Activated CD8-positive, alpha-beta T cell treated with anti-CD3 and anti-CD28 coated beads for 36 hours (primary cell): ENCODE data around the gene NFE2L2. TPM values are rescaled to one million over a fixed set of nuclear protein-coding genes. Genes with fewer than 3 reads are reported as not detected.

Source experiments
- ATAC-seq: fragments of 200-7000 bp; cut with Tn5 transposase; one replicate; pipeline ENCODE4 v1.10.0; 2021; ENCODE audit warnings: mild to moderate bottlenecking, moderate library complexity
- CTCF ChIA-PET: fragments of 350-600 bp; sonication (Branson Sonifier 250); formaldehyde crosslinking; loops from one replicate; lab custom pipeline; 2021; ENCODE audit warnings: antibody characterized with exemption; lab: Charles Lee
- POLR2A ChIA-PET: fragments of 350-600 bp; sonication (Branson Sonifier 250); formaldehyde crosslinking; loops from one replicate; lab custom pipeline; 2021; ENCODE audit warnings: antibody characterized with exemption; lab: Charles Lee
- DNase-seq: peaks from one replicate; pipeline ENCODE4 v3.0.0-alpha.2; 2020
- H3K27ac Mint-ChIP-seq: one replicate; pipeline ENCODE4 v1.8.0; 2021; ENCODE audit warnings: mild to moderate bottlenecking, mixed read lengths
- H3K27me3 Mint-ChIP-seq: one replicate; pipeline ENCODE4 v1.8.0; 2021; ENCODE audit warnings: mixed read lengths
- H3K36me3 Mint-ChIP-seq: one replicate; pipeline ENCODE4 v1.8.0; 2021; ENCODE audit warnings: low read depth, mixed read lengths
- H3K4me1 Mint-ChIP-seq: one replicate; pipeline ENCODE4 v1.8.0; 2021; ENCODE audit warnings: low read depth, mixed read lengths
- H3K4me3 Mint-ChIP-seq: one replicate; pipeline ENCODE4 v1.8.0; 2021; ENCODE audit warnings: mild to moderate bottlenecking, moderate library complexity, mixed read lengths
- H3K9me3 Mint-ChIP-seq: one replicate; pipeline ENCODE4 v1.8.0; 2021; ENCODE audit warnings: mixed read lengths
- intact Hi-C: fragments of 100-400 bp; cut with micrococcal nuclease; formaldehyde crosslinking; loops from one replicate; pipeline ENCODE4 v1.10.0; 2022
- total RNA-seq, 2 experiments: library from RNA; stranded (reverse); gene quantifications; one replicate each; pipeline ENCODE4 v1.2.3, GENCODE V29; 2021
- TF ChIP-seq, protein P1 (sequence below): fragments of 200-600 bp; IDR thresholded peaks from one replicate; pipeline ENCODE4 v1.8.0; 2022; ENCODE audit warnings: antibody characterized with exemption, mild to moderate bottlenecking

The NFE2L2 gene
- total RNA-seq, 2 experiments from 2014 or later, result 57.3 to 57.6 TPM

DNA sequence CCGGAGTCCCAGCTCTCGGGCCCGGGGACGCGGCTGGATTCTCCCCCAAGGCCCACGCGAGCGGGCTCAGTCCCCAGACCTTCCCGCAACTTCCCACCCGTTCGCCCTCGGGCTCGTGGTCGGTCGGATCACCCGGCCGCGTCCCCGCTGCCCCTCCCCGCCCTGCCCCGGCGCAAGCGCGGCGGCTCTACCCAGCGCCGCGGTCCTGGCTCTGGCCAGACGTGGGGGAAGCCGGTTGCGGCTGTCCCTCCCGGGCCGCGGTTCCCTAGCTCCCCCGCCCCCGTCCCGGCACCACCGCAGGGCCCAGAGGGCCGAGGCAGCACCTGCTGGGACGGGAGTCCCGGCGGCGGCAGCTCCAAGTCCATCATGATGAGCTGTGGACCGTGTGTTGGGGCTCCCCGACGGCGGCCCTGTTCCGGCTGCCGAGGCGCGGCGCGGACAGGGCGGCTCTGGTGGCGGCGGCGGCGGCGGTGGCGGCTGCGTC is 276 bp downstream of the NFE2L2 start:
- TF ChIP-seq, protein P1, sequence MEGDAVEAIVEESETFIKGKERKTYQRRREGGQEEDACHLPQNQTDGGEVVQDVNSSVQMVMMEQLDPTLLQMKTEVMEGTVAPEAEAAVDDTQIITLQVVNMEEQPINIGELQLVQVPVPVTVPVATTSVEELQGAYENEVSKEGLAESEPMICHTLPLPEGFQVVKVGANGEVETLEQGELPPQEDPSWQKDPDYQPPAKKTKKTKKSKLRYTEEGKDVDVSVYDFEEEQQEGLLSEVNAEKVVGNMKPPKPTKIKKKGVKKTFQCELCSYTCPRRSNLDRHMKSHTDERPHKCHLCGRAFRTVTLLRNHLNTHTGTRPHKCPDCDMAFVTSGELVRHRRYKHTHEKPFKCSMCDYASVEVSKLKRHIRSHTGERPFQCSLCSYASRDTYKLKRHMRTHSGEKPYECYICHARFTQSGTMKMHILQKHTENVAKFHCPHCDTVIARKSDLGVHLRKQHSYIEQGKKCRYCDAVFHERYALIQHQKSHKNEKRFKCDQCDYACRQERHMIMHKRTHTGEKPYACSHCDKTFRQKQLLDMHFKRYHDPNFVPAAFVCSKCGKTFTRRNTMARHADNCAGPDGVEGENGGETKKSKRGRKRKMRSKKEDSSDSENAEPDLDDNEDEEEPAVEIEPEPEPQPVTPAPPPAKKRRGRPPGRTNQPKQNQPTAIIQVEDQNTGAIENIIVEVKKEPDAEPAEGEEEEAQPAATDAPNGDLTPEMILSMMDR, result no peak
- ATAC-seq (no peak), DNase-seq (no peak)
- H3K4me1 Mint-ChIP-seq, result peaks cover 50% of the 10 kb centered on the region
- peak overlapping the region; percentile 90 for H3K4me3 Mint-ChIP-seq
- peak overlapping the region; percentile 99 for H3K27ac Mint-ChIP-seq
- ChIA-PET CTCF (interaction anchor here (0.8 to 7.1 kb wide), 20 partner anchors 9 to 103 kb away, joined by 3 to 67 read pairs (median 12); partner anchors contain the start of gene HNRNPA3), POLR2A (interaction anchor here (0.9 to 6.8 kb wide), 33 partner anchors 9 to 399 kb away, joined by 3 to 103 read pairs (median 9); partner anchors contain the start of genes AGPS and HNRNPA3)
- H3K9me3 Mint-ChIP-seq, result no peaks in the 10 kb centered on the region
- intact Hi-C loops, result loop anchor here (2.0 to 5.0 kb wide), 3 partner anchors 37 to 68 kb away; partner anchors contain the start of gene HNRNPA3
- H3K36me3 Mint-ChIP-seq, result peaks cover 30% of the 10 kb centered on the region
- H3K27me3 Mint-ChIP-seq, result no peaks in the 10 kb centered on the region

DNA sequence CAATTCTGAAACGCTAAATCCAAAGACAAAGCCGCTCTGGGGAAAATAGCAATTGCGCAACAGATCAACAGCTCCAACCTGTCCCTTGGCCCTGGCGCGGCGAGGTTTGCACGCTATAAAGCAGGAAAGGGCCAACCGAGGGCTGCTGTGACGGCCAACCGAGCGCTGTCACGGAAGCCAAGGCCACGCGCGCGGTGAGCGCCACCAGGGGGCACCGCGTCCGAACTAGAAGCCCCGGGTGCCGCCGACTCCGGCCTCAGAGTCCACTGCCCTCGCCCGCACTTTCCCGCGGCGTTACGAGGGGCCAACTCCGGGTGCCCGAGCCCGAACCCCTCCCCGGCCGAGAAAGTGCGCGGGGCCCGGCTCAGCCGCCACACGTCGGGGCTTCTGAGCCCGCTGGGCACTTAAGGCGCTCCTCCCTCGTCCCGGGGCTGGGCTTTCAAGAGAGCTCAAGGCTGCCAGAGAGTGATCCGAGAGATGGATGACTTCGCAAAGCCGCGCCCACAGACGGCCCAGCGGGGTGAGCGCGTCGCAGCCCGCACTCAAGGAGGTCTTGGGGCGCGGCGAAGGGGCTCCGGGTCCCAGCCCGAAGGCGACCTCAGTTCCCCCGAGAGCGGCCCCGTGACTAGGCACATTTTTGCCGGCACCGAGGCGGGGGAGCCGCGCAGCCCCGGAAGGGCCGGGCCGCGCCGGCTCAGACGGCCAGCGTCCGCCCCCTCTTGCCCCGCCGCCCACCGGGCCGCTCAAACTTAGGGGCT is 897 bp downstream of the NFE2L2 start:
- intact Hi-C loops, result loop anchor here (2.0 to 5.0 kb wide), 4 partner anchors 33 to 69 kb away; partner anchors contain the start of gene HNRNPA3
- Mint-ChIP-seq H3K4me1 (peaks cover 54% of the 10 kb centered on the region), H3K27ac (peak overlapping the region; percentile 96)

DNA sequence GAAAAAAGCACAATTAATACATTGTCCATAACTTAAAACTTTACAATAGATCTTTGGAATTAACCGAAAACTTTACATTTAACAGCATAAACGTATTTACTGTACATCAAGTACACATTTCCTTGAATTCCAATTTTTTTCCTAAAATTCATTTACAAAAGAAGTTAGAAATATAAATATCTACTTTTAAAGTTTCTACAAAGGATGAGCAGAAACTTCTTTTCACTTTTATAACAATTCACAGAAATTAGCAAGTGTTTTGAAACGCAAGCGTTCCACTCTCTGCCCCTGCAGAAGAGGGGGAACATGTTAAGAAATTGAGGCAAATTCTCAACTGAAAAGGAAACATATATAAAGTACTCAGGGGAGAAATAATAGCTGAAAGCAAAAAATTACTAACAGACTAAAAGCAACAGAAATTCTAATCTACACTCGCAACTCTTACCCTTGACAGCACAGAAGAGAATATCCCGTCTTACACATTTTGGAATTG is 1.5 kb downstream of the NFE2L2 start:
- Mint-ChIP-seq H3K27ac (peak overlapping the region; percentile 96), H3K4me1 (peaks cover 56% of the 10 kb centered on the region), H3K36me3 (peaks cover 42% of the 10 kb centered on the region), H3K27me3 (no peaks in the 10 kb centered on the region), H3K9me3 (peaks cover 4% of the 10 kb centered on the region), H3K4me3 (peak overlapping the region; percentile 90)
- TF ChIP-seq, protein P1, result no peak
- ChIA-PET POLR2A (interaction anchor here (0.6 to 6.8 kb wide), 27 partner anchors 10 to 1158 kb away, joined by 3 to 103 read pairs (median 14); partner anchors contain the start of genes AGPS and HNRNPA3), CTCF (interaction anchor here (0.7 to 7.1 kb wide), 21 partner anchors 9 to 153 kb away, joined by 3 to 67 read pairs (median 11); partner anchors contain the start of gene HNRNPA3)
- ATAC-seq (no peak), DNase-seq (no peak)
- intact Hi-C loops, result loop anchor here (2.0 to 5.0 kb wide), 3 partner anchors 34 to 69 kb away; no protein-coding TSS in a partner anchor

More for the DNA sequence above, 897 bp downstream of the NFE2L2 start:
- peak; percentile 96 for DNase-seq
- ATAC-seq, result peak; percentile 63
- H3K4me3 Mint-ChIP-seq, result peak overlapping the region; percentile 90
- CTCF ChIA-PET, result interaction anchor here (0.7 to 7.1 kb wide), 24 partner anchors 9 to 152 kb away, joined by 3 to 67 read pairs (median 8); partner anchors contain the start of gene HNRNPA3
- H3K9me3 Mint-ChIP-seq, result no peaks in the 10 kb centered on the region
- POLR2A ChIA-PET, result interaction anchor here (0.6 to 6.8 kb wide), 31 partner anchors 9 to 1157 kb away, joined by 3 to 103 read pairs (median 9); partner anchors contain the start of genes AGPS and HNRNPA3
- H3K36me3 Mint-ChIP-seq, result peaks cover 36% of the 10 kb centered on the region
- H3K27me3 Mint-ChIP-seq, result no peaks in the 10 kb centered on the region
- TF ChIP-seq, protein P1, result peak; percentile 81

DNA sequence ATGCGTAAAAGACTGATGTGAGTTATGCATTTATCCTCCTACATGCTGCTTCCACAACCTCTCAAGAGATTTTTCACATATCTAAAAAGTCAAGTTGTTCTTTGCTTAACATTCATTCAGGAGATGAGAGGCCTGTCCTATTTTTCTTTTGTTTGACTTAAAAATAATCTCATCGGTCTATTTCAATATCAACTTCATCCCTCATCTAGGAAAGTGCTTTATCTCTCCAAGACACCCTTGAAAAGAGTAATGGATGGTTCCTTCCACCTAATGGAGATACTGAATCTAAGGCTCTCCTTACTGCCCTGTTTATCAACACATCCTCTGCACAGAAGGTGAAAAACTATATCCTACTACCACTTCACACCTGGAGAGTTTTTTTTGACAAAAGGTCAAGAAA is 2.4 kb downstream of the NFE2L2 start:
- DNase-seq (no peak), ATAC-seq (no peak)
- no peaks in the 10 kb centered on the region for H3K27me3 Mint-ChIP-seq
- CTCF ChIA-PET, result interaction anchor here (3.3 to 7.1 kb wide), 4 partner anchors 8 to 97 kb away, joined by 33 to 67 read pairs (median 50); no protein-coding TSS in a partner anchor
- peaks cover 51% of the 10 kb centered on the region for H3K36me3 Mint-ChIP-seq
- TF ChIP-seq, protein P1, result no peak
- POLR2A ChIA-PET, result interaction anchor here (2.4 to 6.8 kb wide), 4 partner anchors 10 to 50 kb away, joined by 12 to 63 read pairs (median 47); partner anchors contain the start of gene HNRNPA3
- peaks cover 6% of the 10 kb centered on the region for H3K9me3 Mint-ChIP-seq
- peak overlapping the region; percentile 96 for H3K27ac Mint-ChIP-seq
- H3K4me1 Mint-ChIP-seq, result peaks cover 58% of the 10 kb centered on the region
- peak overlapping the region; percentile 90 for H3K4me3 Mint-ChIP-seq
- intact Hi-C loops, result loop anchor here (2.0 to 5.0 kb wide), 3 partner anchors 35 to 70 kb away; no protein-coding TSS in a partner anchor
